H1 (cell line): ENCODE data around the gene PCYT1A. TPM values are rescaled to one million over a fixed set of nuclear protein-coding genes. Genes with fewer than 3 reads are reported as not detected.

Source experiments
- ASH2L ChIP-seq: fragments of 200-600, 300-600 bp; sonication (generic); IDR thresholded peaks from one replicate; pipeline ENCODE4 v1.7.1; 2017; ENCODE audit warnings: low read length
- CBX8 ChIP-seq: fragments of 300-800, 300-1000 bp; sonication (generic); IDR thresholded peaks from 2 replicates; pipeline ENCODE4 v1.7.1; 2016; ENCODE audit warnings: low read depth, low read length, borderline replicate concordance
- EGR1 ChIP-seq: IDR thresholded peaks from 2 replicates; pipeline ENCODE4 v1.6.1; 2011; ENCODE audit warnings: low read depth, low read length, borderline replicate concordance
- EZH2 ChIP-seq: fragments of 200-600 bp; sonication (generic); IDR thresholded peaks from 2 replicates; pipeline ENCODE4 v1.7.1; 2012; ENCODE audit warnings: low read depth, mild to moderate bottlenecking, moderate library complexity, low read length, inconsistent platforms; ENCODE audit not compliant: severe bottlenecking
- JUN ChIP-seq: IDR thresholded peaks from 2 replicates; pipeline ENCODE4 v1.6.1; 2011; ENCODE audit warnings: low read depth, mild to moderate bottlenecking, improper control_type of control experiment, low read length
- KDM1A ChIP-seq: fragments of 200-600, 300-600 bp; sonication (generic); IDR thresholded peaks from 2 replicates; pipeline ENCODE4 v1.7.1; 2016; ENCODE audit warnings: mild to moderate bottlenecking, low read length, borderline replicate concordance
- NANOG ChIP-seq: IDR thresholded peaks from 2 replicates; pipeline ENCODE4 v1.6.1; 2011; ENCODE audit warnings: low read length, low read depth, mild to moderate bottlenecking, inconsistent platforms; ENCODE audit not compliant: insufficient read depth, poor library complexity, severe bottlenecking
- PHF8 ChIP-seq: fragments of 200-600 bp; sonication (generic); conservative IDR thresholded peaks from 2 replicates; pipeline ENCODE4 v1.7.1; 2012; ENCODE audit warnings: low read depth, mild to moderate bottlenecking, inconsistent platforms, low read length, moderate library complexity
- POLR2A ChIP-seq, 2 experiments: IDR thresholded peaks; 1 replicate in 1 of 2; 2 replicates in 1 of 2; pipeline ENCODE4 v1.6.1; 2011; ENCODE audit warnings: low read depth in 2 of 2, low read length in 2 of 2, mild to moderate bottlenecking in 2 of 2; ENCODE audit errors: control extremely low read depth in 1 of 2
- YY1 ChIP-seq: IDR thresholded peaks from 2 replicates; pipeline ENCODE4 v1.6.1; 2011; ENCODE audit warnings: low read depth, mild to moderate bottlenecking, low read length
- polyA plus RNA-seq, 7 experiments: library from polyadenylated mRNA; depleted of rRNA in 3 of 7; stranded (reverse) in 5 of 7; unstranded in 2 of 7; fragments of >200 nt in 5 of 7; fragments of 200-250 nt in 2 of 7; gene quantifications; 1 replicate in 5 of 7; 2 replicates in 1 of 7; 4 replicates in 1 of 7; pipeline versions ENCODE4 v1.2.1 to v1.2.3, GENCODE V29; 2011 to 2013; ENCODE audit warnings: missing spikeins in 2 of 7, mixed read lengths in 2 of 7
- total RNA-seq: library from RNA; stranded (reverse); fragmentation: NEBNext Ultra II Directional; extraction: Animal tissue kit (Norgen Biotek cat#: 25700); gene quantifications from 2 replicates; pipeline ENCODE4 v1.2.1, GENCODE V29; 2021
- TF ChIP-seq, protein P1 (sequence below): fragments of 300-600 bp; sonication (generic); IDR thresholded peaks from 2 replicates; pipeline ENCODE4 v1.7.1; 2012; ENCODE audit warnings: low read length, moderate library complexity, mild to moderate bottlenecking, inconsistent platforms; ENCODE audit not compliant: insufficient replicate concordance

PCYT1A gene
- total and polyA plus RNA-seq, 2 of the 8 experiments (the other 6 are each of a cell fraction or from before 2014, with no cell fraction given) = 19.9 to 31.8 TPM

DNA sequence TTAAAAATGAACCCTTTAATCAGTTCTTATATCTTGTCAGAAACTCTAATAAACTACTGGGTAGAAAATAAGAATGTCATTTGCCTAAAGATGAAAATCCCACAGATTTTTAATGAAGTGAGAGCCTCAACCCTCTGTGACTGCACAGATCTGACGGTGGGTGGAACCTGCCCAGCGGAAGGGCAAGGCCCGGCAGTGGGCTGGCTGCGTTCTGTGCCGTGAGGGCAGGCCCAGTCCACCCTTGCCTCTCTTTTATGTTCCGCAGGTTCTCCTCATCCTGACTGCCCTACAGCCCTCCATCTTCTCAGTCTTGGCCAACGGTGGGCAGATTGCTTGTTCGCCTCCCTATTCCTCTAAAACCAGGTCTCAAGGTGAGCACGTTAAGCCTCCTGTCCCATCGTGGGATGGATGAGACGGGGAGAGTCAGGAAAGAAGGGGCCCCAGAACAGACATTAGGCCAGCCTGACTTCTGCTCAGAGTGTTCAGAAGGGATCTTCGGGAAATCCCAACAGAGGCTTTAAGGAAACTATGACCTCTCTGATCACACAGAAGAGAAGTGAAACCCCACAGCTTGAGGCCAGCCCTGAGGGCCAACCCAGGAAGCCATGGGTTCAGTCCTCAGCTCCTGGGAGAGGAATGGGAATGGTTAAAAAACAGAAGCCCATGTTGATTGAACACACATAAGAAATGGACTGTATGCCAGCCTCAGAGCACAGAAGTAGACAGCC lies 55.2 kb downstream of the PCYT1A start (continued):
- TF ChIP-seq, protein P1, sequence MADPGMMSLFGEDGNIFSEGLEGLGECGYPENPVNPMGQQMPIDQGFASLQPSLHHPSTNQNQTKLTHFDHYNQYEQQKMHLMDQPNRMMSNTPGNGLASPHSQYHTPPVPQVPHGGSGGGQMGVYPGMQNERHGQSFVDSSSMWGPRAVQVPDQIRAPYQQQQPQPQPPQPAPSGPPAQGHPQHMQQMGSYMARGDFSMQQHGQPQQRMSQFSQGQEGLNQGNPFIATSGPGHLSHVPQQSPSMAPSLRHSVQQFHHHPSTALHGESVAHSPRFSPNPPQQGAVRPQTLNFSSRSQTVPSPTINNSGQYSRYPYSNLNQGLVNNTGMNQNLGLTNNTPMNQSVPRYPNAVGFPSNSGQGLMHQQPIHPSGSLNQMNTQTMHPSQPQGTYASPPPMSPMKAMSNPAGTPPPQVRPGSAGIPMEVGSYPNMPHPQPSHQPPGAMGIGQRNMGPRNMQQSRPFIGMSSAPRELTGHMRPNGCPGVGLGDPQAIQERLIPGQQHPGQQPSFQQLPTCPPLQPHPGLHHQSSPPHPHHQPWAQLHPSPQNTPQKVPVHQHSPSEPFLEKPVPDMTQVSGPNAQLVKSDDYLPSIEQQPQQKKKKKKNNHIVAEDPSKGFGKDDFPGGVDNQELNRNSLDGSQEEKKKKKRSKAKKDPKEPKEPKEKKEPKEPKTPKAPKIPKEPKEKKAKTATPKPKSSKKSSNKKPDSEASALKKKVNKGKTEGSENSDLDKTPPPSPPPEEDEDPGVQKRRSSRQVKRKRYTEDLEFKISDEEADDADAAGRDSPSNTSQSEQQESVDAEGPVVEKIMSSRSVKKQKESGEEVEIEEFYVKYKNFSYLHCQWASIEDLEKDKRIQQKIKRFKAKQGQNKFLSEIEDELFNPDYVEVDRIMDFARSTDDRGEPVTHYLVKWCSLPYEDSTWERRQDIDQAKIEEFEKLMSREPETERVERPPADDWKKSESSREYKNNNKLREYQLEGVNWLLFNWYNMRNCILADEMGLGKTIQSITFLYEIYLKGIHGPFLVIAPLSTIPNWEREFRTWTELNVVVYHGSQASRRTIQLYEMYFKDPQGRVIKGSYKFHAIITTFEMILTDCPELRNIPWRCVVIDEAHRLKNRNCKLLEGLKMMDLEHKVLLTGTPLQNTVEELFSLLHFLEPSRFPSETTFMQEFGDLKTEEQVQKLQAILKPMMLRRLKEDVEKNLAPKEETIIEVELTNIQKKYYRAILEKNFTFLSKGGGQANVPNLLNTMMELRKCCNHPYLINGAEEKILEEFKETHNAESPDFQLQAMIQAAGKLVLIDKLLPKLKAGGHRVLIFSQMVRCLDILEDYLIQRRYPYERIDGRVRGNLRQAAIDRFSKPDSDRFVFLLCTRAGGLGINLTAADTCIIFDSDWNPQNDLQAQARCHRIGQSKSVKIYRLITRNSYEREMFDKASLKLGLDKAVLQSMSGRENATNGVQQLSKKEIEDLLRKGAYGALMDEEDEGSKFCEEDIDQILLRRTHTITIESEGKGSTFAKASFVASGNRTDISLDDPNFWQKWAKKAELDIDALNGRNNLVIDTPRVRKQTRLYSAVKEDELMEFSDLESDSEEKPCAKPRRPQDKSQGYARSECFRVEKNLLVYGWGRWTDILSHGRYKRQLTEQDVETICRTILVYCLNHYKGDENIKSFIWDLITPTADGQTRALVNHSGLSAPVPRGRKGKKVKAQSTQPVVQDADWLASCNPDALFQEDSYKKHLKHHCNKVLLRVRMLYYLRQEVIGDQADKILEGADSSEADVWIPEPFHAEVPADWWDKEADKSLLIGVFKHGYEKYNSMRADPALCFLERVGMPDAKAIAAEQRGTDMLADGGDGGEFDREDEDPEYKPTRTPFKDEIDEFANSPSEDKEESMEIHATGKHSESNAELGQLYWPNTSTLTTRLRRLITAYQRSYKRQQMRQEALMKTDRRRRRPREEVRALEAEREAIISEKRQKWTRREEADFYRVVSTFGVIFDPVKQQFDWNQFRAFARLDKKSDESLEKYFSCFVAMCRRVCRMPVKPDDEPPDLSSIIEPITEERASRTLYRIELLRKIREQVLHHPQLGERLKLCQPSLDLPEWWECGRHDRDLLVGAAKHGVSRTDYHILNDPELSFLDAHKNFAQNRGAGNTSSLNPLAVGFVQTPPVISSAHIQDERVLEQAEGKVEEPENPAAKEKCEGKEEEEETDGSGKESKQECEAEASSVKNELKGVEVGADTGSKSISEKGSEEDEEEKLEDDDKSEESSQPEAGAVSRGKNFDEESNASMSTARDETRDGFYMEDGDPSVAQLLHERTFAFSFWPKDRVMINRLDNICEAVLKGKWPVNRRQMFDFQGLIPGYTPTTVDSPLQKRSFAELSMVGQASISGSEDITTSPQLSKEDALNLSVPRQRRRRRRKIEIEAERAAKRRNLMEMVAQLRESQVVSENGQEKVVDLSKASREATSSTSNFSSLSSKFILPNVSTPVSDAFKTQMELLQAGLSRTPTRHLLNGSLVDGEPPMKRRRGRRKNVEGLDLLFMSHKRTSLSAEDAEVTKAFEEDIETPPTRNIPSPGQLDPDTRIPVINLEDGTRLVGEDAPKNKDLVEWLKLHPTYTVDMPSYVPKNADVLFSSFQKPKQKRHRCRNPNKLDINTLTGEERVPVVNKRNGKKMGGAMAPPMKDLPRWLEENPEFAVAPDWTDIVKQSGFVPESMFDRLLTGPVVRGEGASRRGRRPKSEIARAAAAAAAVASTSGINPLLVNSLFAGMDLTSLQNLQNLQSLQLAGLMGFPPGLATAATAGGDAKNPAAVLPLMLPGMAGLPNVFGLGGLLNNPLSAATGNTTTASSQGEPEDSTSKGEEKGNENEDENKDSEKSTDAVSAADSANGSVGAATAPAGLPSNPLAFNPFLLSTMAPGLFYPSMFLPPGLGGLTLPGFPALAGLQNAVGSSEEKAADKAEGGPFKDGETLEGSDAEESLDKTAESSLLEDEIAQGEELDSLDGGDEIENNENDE = no peak
- no peak for TF ChIP-seq KDM1A
- no peak for TF ChIP-seq NANOG
- TF ChIP-seq EGR1 = no peak
- no peak for TF ChIP-seq EZH2
- no peak for TF ChIP-seq PHF8
- TF ChIP-seq CBX8 = no peak
- TF ChIP-seq POLR2A (IDR thresholded peaks at IDR 0.05; ENCODE audit: control extremely low read depth in 1 of 2, low read depth in 2 of 2, low read length in 2 of 2) = no peak
- TF ChIP-seq YY1 = no peak
- no peak for TF ChIP-seq ASH2L
- TF ChIP-seq JUN = no peak
